Tracheal epithelial cell (primary cell): ENCODE data around the gene TMED3. TPM values are rescaled to one million over a fixed set of nuclear protein-coding genes. Genes with fewer than 3 reads are reported as not detected.

Experiments used
- total RNA-seq: library from RNA; depleted of rRNA; stranded (reverse); fragments of >200 nt; gene quantifications from 2 replicates; pipeline ENCODE4 v1.2.1, GENCODE V29; 2014

TMED3 gene
- total RNA-seq = 113 and 132 TPM in 2 replicates

DNA sequence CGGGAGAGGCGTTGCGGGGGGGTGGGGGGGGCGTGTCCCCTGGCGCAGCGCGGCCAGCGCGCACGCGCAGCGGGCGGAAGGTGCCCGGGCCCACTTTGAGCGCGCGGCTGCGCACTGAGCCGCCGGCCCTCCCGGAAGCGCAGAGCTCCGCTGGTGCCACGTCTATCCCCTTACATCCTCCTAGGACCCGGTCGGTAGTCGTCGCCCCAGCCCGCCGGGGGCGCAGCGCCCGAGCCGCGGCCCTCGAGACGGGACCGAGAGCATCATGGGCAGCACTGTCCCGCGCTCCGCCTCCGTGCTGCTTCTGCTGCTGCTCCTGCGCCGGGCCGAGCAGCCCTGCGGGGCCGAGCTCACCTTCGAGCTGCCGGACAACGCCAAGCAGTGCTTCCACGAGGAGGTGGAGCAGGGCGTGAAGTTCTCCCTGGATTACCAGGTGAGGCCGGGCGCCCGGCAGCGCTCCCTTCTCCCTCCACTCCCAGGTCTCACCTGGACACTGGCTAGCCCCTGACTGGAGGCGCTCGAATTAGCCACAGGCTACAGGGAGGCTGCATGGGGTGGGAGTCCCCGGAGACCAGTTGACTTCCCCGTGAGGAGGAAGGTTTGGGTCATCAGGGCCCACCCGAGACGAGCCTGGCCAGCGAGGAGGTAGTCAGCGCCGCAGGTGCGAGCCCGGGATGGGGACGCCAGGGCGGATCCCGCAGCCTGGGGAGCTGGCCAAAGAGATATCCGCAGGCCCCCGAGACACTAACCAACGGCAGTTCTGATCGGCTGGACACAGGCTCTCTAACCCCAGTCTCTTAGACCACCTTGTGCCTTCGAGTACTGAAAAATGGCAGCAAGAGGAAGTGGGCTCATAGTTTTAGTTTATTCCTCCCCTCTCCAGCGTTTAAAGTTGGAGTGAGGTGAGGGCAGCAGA is at the start of gene TMED3:
Gene TMED3, plus strand, starts transcription at position 128 of the 916 bp plus-strand sequence. Its CDS starts 138 bp downstream, at position 266.

DNA sequence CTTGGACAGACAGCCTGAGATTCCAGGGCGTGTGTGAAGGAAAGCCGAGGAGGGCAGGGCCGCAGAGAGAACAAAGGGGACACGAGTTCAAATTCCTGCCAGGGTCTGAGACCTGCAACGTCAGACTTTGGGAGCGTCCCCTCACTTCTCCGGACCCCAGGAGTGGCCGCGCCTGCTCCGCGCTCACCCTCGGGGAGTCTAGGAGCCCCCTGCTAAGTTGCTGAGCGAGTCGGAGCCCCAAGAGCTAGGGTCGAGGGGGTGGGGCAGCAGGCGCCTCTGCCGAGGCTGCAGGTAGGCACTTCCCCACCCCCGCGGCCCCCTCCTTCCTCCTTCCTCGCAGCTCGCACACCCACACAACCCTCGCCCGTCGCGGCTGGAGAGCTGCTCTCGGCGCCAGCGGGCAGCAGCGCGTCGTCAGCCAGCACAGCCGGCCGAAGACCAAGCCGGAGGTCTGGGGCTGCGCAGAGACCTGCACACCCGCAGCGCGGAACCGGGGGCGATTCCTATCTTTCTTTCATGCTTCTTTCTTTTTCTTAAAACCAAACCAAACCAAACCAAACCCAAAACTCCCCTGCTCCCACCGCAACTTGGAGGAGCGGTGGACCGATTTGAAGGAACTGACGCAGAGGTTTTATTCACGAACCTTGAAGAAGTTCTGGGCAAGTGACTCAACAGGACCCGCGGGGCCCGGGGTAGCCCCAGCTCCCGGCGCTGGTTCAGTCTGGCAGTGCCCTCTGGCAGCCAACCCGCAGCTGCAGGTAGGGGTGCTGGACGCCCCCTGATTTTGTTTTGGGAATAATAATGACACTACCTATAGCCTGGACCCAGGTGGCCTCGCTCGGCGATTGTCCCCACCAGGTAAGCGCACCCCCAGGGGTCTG is 28.3 kb upstream of the TMED3 start, which contains the start of gene ANKRD34C:
Gene ANKRD34C, plus strand, starts transcription at position 352 of the 881 bp plus-strand sequence. CDS start 10,563 bp downstream, outside the sequence.

Other genes with a start within 250 kb of the TMED3 start
- gene RASGRF1, start 220.3 kb upstream of the TMED3 start, total RNA-seq = not detected in 2 replicates
- not detected in 2 replicates for gene ANKRD34C, start 28.4 kb upstream of the TMED3 start, total RNA-seq
- 0.24 and 0.64 TPM in 2 replicates for gene MINAR1, start 121.2 kb downstream of the TMED3 start, total RNA-seq